Adrenal gland (tissue), 12 donors: ENCODE data around the gene MCTP1. TPM values are rescaled to one million over a fixed set of nuclear protein-coding genes. Genes with fewer than 3 reads are reported as not detected.
A peak's percentile ranks its signal among the peaks of the same experiment; 100 is the strongest.

Experiments
- DNase-seq, 7 donors: peaks; one replicate each; pipeline ENCODE4 v3.0.0-alpha.2; 2019 to 2020
- H3K27ac ChIP-seq, 5 donors: fragments of 200-600 bp; sonication (generic) in 4 of 5; 1 replicate in 3 of 5; 2 replicates in 2 of 5; pipeline versions ENCODE4 v1.5.1 to v1.8.0; 2016 to 2020; ENCODE audit warnings: mild to moderate bottlenecking in 1 of 5
- H3K27me3 ChIP-seq: fragments of 200-600 bp; 2 replicates; pipeline ENCODE4 v1.8.0; 2021
- H3K36me3 ChIP-seq, 2 donors: fragments of 200-600 bp; replicated peaks in 1 of 2; 1 replicate in 1 of 2; 2 replicates in 1 of 2; pipeline versions ENCODE4 v1.5.1 to v1.8.0; 2018 to 2022
- H3K4me1 ChIP-seq, 2 donors: fragments of 200-600 bp; replicated peaks in 1 of 2; 1 replicate in 1 of 2; 2 replicates in 1 of 2; pipeline versions ENCODE4 v1.5.1 to v1.8.0; 2018 to 2021
- H3K4me3 ChIP-seq, 4 donors: fragments of 200-600 bp; sonication (generic) in 3 of 4; one replicate each; pipeline ENCODE4 v1.5.1; 2016 to 2018
- H3K9me3 ChIP-seq, 3 donors: fragments of 200-600 bp; sonication (generic) in 1 of 3; replicated peaks in 1 of 3; 1 replicate in 2 of 3; 2 replicates in 1 of 3; pipeline versions ENCODE4 v1.5.1 to v1.8.0; 2016 to 2021
- POLR2A ChIP-seq, 2 donors: fragments of 450-650 bp; IDR thresholded peaks; one replicate each; pipeline ENCODE4 v1.6.1; 2017; ENCODE audit warnings: antibody characterized with exemption in 2 of 2, mild to moderate bottlenecking in 2 of 2, moderate library complexity in 1 of 2
- WGBS, 4 donors: extraction: QIAGEN DNeasy Blood & Tissue Kit in 2 of 4; methylation state at CpG; one replicate each; pipeline versions ENCODE4 v1.1.5 to v1.1.7; 2013 to 2017; 5-methylcytosine and 5-hydroxymethylcytosine counted together
- intact Hi-C, 2 donors: fragments of 100-400 bp; cut with DNase I; formaldehyde crosslinking; loops; one replicate each; pipeline versions ENCODE4 v1.14.1 to v1.15.0; 2022 to 2023
- polyA plus RNA-seq, 3 donors: library from polyadenylated mRNA; stranded (reverse); fragments of 200-250 nt in 2 of 3; fragments of 350-450 nt in 1 of 3; fragmentation: Illumina TruSeq in 1 of 3; extraction: RNeasy Lipid Tissue Mini Kit (QIAGEN cat#74804) in 1 of 3; gene quantifications; one replicate each; pipeline ENCODE4 v1.2.3, GENCODE V29; 2013 to 2014
- total RNA-seq, 9 donors: library from RNA; depleted of rRNA in 4 of 9; stranded (reverse); fragments of >200 nt in 4 of 9; fragments of 120-200 nt in 1 of 9; fragmentation: NEBNext Ultra II Directional in 1 of 9; extraction: Animal tissue kit (Norgen Biotek cat#: 25700) in 1 of 9; gene quantifications; one replicate each; pipeline versions ENCODE4 v1.1.0 to v1.2.4, GENCODE V29; 2013 to 2023
- TF ChIP-seq, protein P1 (sequence below), 6 experiments: fragments of 450-650 bp in 4 of 6; fragments of 200-600 bp in 2 of 6; sonication (generic) in 1 of 6; IDR thresholded peaks; 1 replicate in 5 of 6; 2 replicates in 1 of 6; pipeline versions ENCODE4 v1.5.1 to v1.8.0; 2016 to 2021; ENCODE audit warnings: antibody characterized with exemption in 6 of 6, mild to moderate bottlenecking in 2 of 6, moderate library complexity in 1 of 6
- donor health status: healthy with polysubstance abuse.
- donor health status: Bipolar disorder and iron deficiency.
- donor health status: DM: yes; HTN: yes; CAD: no.
- donor health status: DM: no; HTN: no; CAD: no.
- donor health status: DM: no; HTN: no; CAD: no.
- donor health status: DM: yes; HTN: yes; CAD: no.

The MCTP1 gene
- total and polyA plus RNA-seq, 12 donors, result 1.2 to 20.1 (median 5.1) TPM

DNA sequence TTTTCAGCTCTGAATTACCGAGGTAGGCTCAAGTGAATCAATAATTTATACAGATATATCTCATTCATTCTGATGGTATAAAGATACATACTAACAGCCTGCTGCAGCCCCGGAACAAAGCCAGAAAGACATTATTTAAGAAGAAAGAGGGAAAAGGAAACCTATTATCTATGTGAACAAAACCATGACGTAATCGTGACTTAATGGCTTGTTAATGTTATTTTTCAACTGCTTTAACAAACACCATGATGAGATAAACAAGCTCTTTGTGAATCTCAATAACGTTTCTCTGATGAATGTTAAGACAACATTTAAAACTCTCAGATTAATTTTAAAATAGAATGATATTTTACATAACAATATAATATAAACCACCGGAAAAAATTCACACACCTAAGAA is 429.4 kb downstream of the MCTP1 start:
- TF ChIP-seq, protein P1, sequence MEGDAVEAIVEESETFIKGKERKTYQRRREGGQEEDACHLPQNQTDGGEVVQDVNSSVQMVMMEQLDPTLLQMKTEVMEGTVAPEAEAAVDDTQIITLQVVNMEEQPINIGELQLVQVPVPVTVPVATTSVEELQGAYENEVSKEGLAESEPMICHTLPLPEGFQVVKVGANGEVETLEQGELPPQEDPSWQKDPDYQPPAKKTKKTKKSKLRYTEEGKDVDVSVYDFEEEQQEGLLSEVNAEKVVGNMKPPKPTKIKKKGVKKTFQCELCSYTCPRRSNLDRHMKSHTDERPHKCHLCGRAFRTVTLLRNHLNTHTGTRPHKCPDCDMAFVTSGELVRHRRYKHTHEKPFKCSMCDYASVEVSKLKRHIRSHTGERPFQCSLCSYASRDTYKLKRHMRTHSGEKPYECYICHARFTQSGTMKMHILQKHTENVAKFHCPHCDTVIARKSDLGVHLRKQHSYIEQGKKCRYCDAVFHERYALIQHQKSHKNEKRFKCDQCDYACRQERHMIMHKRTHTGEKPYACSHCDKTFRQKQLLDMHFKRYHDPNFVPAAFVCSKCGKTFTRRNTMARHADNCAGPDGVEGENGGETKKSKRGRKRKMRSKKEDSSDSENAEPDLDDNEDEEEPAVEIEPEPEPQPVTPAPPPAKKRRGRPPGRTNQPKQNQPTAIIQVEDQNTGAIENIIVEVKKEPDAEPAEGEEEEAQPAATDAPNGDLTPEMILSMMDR (IDR thresholded peaks at IDR 0.05), result no peak
- no peak for TF ChIP-seq POLR2A (IDR thresholded peaks at IDR 0.05)
- no peak overlapping the region for H3K4me3 ChIP-seq
- 60 to 72% (median 65%) methylated on average over 6 of the region's 6 CpGs for WGBS, 4 donors

DNA sequence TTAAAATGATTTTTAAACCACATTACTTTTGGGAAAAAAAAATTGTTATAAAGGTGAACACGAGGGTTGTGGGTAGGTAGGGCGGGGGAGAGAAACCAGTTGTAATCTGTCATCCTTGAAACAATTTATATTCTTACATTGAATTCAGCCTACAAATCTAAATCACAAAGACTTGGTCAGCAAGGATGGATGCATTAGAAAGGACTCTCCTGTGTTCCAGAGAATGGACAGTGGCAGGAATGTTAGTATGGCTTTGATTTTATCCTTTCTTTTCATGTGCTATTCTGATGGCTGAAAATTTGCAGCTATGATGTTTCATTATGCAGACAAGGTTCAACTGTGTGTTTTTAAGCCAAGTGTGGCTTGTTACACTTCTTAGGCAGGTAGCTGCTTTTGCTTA is 431.8 kb downstream of the MCTP1 start:
- no peak for TF ChIP-seq POLR2A (IDR thresholded peaks at IDR 0.05)
- TF ChIP-seq, protein P1 (IDR thresholded peaks at IDR 0.05), result no peak
- Histone ChIP-seq H3K27me3 (no peaks in the 10 kb centered on the region), H3K27ac (no peak overlapping the region), H3K4me3 (no peak overlapping the region), H3K9me3 (no peaks in the 10 kb centered on the region), H3K4me1 (no peaks in the 10 kb centered on the region), H3K36me3 (no peaks in the 10 kb centered on the region)
- DNase-seq, result no peak
- intact Hi-C loops, result no loop called here
- WGBS, 4 donors, result 79 to 89% (median 86%) methylated on average over 2 of the region's 2 CpGs

More for the DNA sequence above, 429.4 kb downstream of the MCTP1 start:
- Histone ChIP-seq H3K4me1 (no peaks in the 10 kb centered on the region), H3K36me3 (no peaks in the 10 kb centered on the region), H3K27ac (no peak overlapping the region), H3K9me3 (no peaks in the 10 kb centered on the region), H3K27me3 (no peaks in the 10 kb centered on the region)
- intact Hi-C loops, result no loop called here
- DNase-seq, result no peak

DNA sequence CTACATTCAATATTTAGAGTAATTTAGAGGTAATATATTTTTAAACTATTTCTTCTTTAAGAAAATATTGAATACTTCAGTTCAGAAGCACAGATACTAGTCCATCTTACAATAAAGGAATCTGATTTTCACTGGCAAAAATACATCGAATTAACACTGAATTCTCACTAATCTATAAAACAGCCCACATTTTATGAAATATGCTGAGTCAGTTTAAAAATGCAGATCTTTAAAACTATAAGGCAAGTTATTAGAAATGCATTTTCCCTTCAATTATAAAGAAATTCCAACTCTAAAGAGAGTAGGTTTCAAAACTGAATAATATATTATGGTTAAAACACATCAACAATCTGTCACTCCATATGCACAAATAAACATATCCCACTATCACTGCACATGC is 433.9 kb downstream of the MCTP1 start:
- Histone ChIP-seq H3K27ac (no peak overlapping the region), H3K27me3 (no peaks in the 10 kb centered on the region), H3K36me3 (no peaks in the 10 kb centered on the region), H3K4me1 (no peaks in the 10 kb centered on the region), H3K9me3 (no peaks in the 10 kb centered on the region), H3K4me3 (no peak overlapping the region)
- intact Hi-C loops, result no loop called here
- TF ChIP-seq, protein P1 (IDR thresholded peaks at IDR 0.05), result no peak
- TF ChIP-seq POLR2A (IDR thresholded peaks at IDR 0.05), result no peak
- no peak for DNase-seq
- WGBS, 4 donors, result 53 to 72% (median 64%) methylated on average over 1 of the region's 1 CpG

DNA sequence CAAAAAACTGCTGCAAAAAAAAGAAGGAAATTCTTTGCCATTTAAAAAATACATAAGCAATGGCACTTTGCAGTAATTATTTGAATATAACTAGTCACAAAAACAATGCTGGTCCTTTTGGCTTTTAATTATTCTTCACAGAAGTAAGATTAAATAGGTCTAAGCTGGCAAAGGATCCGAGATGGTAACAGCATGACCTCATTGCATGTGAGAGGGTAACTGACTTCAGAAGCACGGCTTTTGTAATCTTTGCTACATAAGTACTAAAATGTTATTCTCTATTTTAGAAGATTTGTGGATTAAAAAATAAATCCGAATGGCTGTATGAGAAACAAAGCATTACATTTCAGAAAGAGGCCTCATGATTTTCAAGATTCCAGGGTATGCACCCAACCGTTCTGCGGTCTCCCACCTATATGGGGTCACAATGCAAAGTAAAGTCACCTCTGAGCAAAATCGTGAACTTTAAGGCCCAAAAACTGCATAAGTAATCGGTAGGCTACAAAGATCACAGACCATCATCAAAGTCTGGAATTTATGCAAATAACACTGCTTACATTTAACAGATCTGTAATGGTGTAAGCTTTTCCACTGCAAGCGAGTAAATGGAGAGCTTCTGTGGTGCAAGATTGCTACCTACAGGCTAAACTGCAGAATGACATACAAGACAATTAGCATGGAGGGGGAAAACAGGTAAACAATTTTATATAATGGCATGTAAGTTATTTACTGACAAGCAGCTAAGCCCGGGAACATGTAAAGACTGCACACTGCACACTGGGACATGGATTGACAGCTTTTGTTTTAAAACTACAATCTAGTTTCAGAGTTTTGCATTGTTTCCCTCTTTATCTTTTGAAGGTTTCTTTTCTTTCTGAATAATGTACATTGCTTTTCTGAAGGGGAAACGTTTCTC is 434.8 kb downstream of the MCTP1 start:
- Histone ChIP-seq H3K36me3 (no peaks in the 10 kb centered on the region), H3K4me3 (no peak overlapping the region), H3K4me1 (no peaks in the 10 kb centered on the region), H3K27me3 (no peaks in the 10 kb centered on the region), H3K9me3 (no peaks in the 10 kb centered on the region), H3K27ac (no peak overlapping the region)
- intact Hi-C loops, result no loop called here
- DNase-seq, result peak in 2 of 7 donors; percentile 7 to 10
- WGBS, 4 donors, result 35 to 42% (median 36%) methylated on average over 10 of the region's 10 CpGs
- TF ChIP-seq, protein P1 (IDR thresholded peaks at IDR 0.05), result peak; percentile 31 to 54 (median 52)
- TF ChIP-seq POLR2A (IDR thresholded peaks at IDR 0.05), result no peak
